ENCODE results near the gene ORC4.
A peak's percentile ranks its signal among the peaks of the same experiment; 100 is the strongest.

Gene ORC4

DNA sequence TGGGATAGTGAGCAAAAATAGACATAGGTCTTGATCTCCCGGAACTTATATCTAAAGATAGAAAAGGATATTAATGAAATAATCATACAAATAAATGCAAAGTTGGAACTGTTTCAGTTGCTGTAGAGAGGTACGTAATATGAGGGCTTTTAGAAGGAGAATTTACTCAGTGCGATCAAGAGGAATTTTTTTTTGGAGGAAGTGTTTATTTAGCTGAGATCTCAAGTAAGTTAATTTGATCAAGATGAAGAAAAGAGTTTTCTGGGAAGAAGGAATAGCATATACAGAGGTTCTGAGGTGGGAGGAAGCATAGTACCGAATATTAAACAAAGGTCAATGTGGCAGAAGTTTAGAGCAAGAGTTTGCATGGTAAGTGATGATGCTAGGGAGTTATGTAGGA lies 11.7 kb upstream of the ORC4 start:
- Histone ChIP-seq H3K79me1 (replicated peaks; ENCODE audit: low read length, poor library complexity, severe bottlenecking) (peaks cover 5% of the 10 kb centered on the region), H3K4ac (ENCODE audit: low read depth in 1 of 2, low read length in 2 of 2) (no peak overlapping the region), H4K91ac (ENCODE audit: low read length) (no peak overlapping the region), H2BK5ac (ENCODE audit: low read depth, low read length, poor library complexity, severe bottlenecking) (no peak overlapping the region), H2BK12ac (ENCODE audit: low read length in 2 of 2) (no peak overlapping the region), H3K4me3 (ENCODE audit: insufficient read depth in 1 of 2, low read depth in 1 of 2, low read length in 2 of 2) (no peak overlapping the region), H3K14ac (ENCODE audit: low read length in 2 of 2) (no peak overlapping the region), H2BK120ac (ENCODE audit: low read depth, low read length) (no peak overlapping the region), H3K36me3 (ENCODE audit: control insufficient read depth in 1 of 2, insufficient read depth in 2 of 2, low read depth in 1 of 2, low read length in 2 of 2) (peaks cover 0 to 5% of the 10 kb centered on the region in 2 experiments), H2AK5ac (ENCODE audit: low read length, severe bottlenecking) (no peak overlapping the region), H3K4me1 (ENCODE audit: control insufficient read depth, insufficient read depth, low read depth, low read length) (no peaks in the 10 kb centered on the region), H3K4me2 (ENCODE audit: low read length, poor library complexity, severe bottlenecking) (no peak overlapping the region), H3K27me3 (ENCODE audit: control insufficient read depth in 1 of 2, insufficient read depth in 1 of 2, low read length in 2 of 2) (no peaks in the 10 kb centered on the region), H3K9me3 (ENCODE audit: control insufficient read depth, low read length) (no peaks in the 10 kb centered on the region), H4K8ac (ENCODE audit: low read length) (no peak overlapping the region), H3K23ac (ENCODE audit: low read length in 2 of 2) (no peak overlapping the region), H3K9ac (ENCODE audit: low read length) (no peak overlapping the region), H2AFZ (ENCODE audit: low read depth, low read length) (no peak overlapping the region), H3K18ac (ENCODE audit: low read depth in 1 of 2, low read length in 2 of 2) (no peak overlapping the region), H3K27ac (ENCODE audit: low read length, poor library complexity, severe bottlenecking) (no peak overlapping the region), H2BK15ac (ENCODE audit: low read depth, poor library complexity, severe bottlenecking) (no peak overlapping the region)
- no peak for DNase-seq
- WGBS, result 98% methylated on average over 3 of the region's 4 CpGs

DNA sequence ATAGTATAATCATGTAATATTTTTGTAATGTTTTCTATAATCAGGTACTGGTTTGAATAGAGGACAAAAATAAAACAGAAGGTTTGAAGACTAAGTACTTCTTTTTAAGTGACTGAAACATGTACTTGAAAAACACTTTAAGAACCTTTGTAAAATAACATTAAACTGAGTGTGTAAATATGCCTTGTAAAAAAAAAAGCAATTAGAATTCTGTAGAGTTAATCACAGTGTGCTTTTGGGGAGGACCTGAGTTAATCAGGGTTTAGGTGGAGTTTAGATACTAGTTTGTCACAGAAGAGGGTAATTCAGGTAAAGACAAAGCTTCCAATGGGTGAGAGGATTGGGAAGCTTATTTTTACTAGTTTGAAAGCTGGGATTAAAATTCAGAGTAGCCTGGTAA lies 10.6 kb upstream of the ORC4 start:
- no peak overlapping the region for H3K4me2 ChIP-seq (ENCODE audit: low read length, poor library complexity, severe bottlenecking)
- peaks cover 1% of the 10 kb centered on the region for H3K4me1 ChIP-seq (ENCODE audit: control insufficient read depth, insufficient read depth, low read depth, low read length)
- no peak overlapping the region for H2BK120ac ChIP-seq (ENCODE audit: low read depth, low read length)
- no peaks in the 10 kb centered on the region for H3K9me3 ChIP-seq (ENCODE audit: control insufficient read depth, low read length)
- no peak overlapping the region for H4K8ac ChIP-seq (ENCODE audit: low read length)
- no peaks in the 10 kb centered on the region for H3K27me3 ChIP-seq (ENCODE audit: control insufficient read depth in 1 of 2, insufficient read depth in 1 of 2, low read length in 2 of 2)
- no peak overlapping the region for H4K91ac ChIP-seq (ENCODE audit: low read length)
- no peak overlapping the region for H3K18ac ChIP-seq (ENCODE audit: low read depth in 1 of 2, low read length in 2 of 2)
- H3K9ac ChIP-seq (ENCODE audit: low read length), result no peak overlapping the region
- H3K4ac ChIP-seq (ENCODE audit: low read depth in 1 of 2, low read length in 2 of 2), result no peak overlapping the region
- DNase-seq, result no peak
- H3K14ac ChIP-seq (ENCODE audit: low read length in 2 of 2), result no peak overlapping the region
- H2AFZ ChIP-seq (ENCODE audit: low read depth, low read length), result no peak overlapping the region
- H2BK15ac ChIP-seq (ENCODE audit: low read depth, poor library complexity, severe bottlenecking), result no peak overlapping the region
- H2BK12ac ChIP-seq (ENCODE audit: low read length in 2 of 2), result no peak overlapping the region
- peaks cover 8% of the 10 kb centered on the region for H3K79me1 ChIP-seq (replicated peaks; ENCODE audit: low read length, poor library complexity, severe bottlenecking)
- H3K27ac ChIP-seq (ENCODE audit: low read length, poor library complexity, severe bottlenecking), result no peak overlapping the region
- no peak overlapping the region for H2BK5ac ChIP-seq (ENCODE audit: low read depth, low read length, poor library complexity, severe bottlenecking)
- H3K4me3 ChIP-seq (ENCODE audit: insufficient read depth in 1 of 2, low read depth in 1 of 2, low read length in 2 of 2), result no peak overlapping the region
- peaks cover 0 to 6% of the 10 kb centered on the region in 2 experiments for H3K36me3 ChIP-seq (ENCODE audit: control insufficient read depth in 1 of 2, insufficient read depth in 2 of 2, low read depth in 1 of 2, low read length in 2 of 2)
- no peak overlapping the region for H2AK5ac ChIP-seq (ENCODE audit: low read length, severe bottlenecking)
- H3K23ac ChIP-seq (ENCODE audit: low read length in 2 of 2), result no peak overlapping the region

GRCh38 chr2:148028781-148029180 lies 8.2 kb upstream of the ORC4 start:
- no peak overlapping the region for H3K9ac ChIP-seq (ENCODE audit: low read length)
- no peak overlapping the region for H4K91ac ChIP-seq (ENCODE audit: low read length)

GRCh38 chr2:148027822-148028221 lies 7.3 kb upstream of the ORC4 start:
- H3K9ac ChIP-seq (ENCODE audit: low read length), result no peak overlapping the region
- H3K14ac ChIP-seq (ENCODE audit: low read length in 2 of 2), result no peak overlapping the region
- H2BK12ac ChIP-seq (ENCODE audit: low read length in 2 of 2), result no peak overlapping the region
- H3K23ac ChIP-seq (ENCODE audit: low read length in 2 of 2), result no peak overlapping the region
- H3K27ac ChIP-seq (ENCODE audit: low read length, poor library complexity, severe bottlenecking), result no peak overlapping the region
- peaks cover 3% of the 10 kb centered on the region for H3K79me1 ChIP-seq (replicated peaks; ENCODE audit: low read length, poor library complexity, severe bottlenecking)
- no peak overlapping the region for H4K8ac ChIP-seq (ENCODE audit: low read length)
- no peak overlapping the region for H2BK5ac ChIP-seq (ENCODE audit: low read depth, low read length, poor library complexity, severe bottlenecking)
- no peak overlapping the region for H2BK15ac ChIP-seq (ENCODE audit: low read depth, poor library complexity, severe bottlenecking)
- no peak overlapping the region for H3K4me3 ChIP-seq (ENCODE audit: insufficient read depth in 1 of 2, low read depth in 1 of 2, low read length in 2 of 2)
- no peak overlapping the region for H3K4me2 ChIP-seq (ENCODE audit: low read length, poor library complexity, severe bottlenecking)
- no peak overlapping the region for H3K18ac ChIP-seq (ENCODE audit: low read depth in 1 of 2, low read length in 2 of 2)
- no peak overlapping the region for H3K4ac ChIP-seq (ENCODE audit: low read depth in 1 of 2, low read length in 2 of 2)
- H2BK120ac ChIP-seq (ENCODE audit: low read depth, low read length), result no peak overlapping the region
- peaks cover 0 to 7% of the 10 kb centered on the region in 2 experiments for H3K36me3 ChIP-seq (ENCODE audit: control insufficient read depth in 1 of 2, insufficient read depth in 2 of 2, low read depth in 1 of 2, low read length in 2 of 2)
- H3K4me1 ChIP-seq (ENCODE audit: control insufficient read depth, insufficient read depth, low read depth, low read length), result peaks cover 1% of the 10 kb centered on the region
- no peak for DNase-seq
- H3K27me3 ChIP-seq (ENCODE audit: control insufficient read depth in 1 of 2, insufficient read depth in 1 of 2, low read length in 2 of 2), result no peaks in the 10 kb centered on the region
- H2AK5ac ChIP-seq (ENCODE audit: low read length, severe bottlenecking), result no peak overlapping the region
- H4K91ac ChIP-seq (ENCODE audit: low read length), result no peak overlapping the region
- no CpG with 5 or more reads among the region's 1 CpG for WGBS
- H2AFZ ChIP-seq (ENCODE audit: low read depth, low read length), result no peak overlapping the region
- H3K9me3 ChIP-seq (ENCODE audit: control insufficient read depth, low read length), result no peaks in the 10 kb centered on the region

More at GRCh38 chr2:148028781-148029180, 8.2 kb upstream of the ORC4 start:
- Histone ChIP-seq H2BK120ac (ENCODE audit: low read depth, low read length) (no peak overlapping the region), H3K4ac (ENCODE audit: low read depth in 1 of 2, low read length in 2 of 2) (no peak overlapping the region), H2BK15ac (ENCODE audit: low read depth, poor library complexity, severe bottlenecking) (no peak overlapping the region), H3K4me2 (ENCODE audit: low read length, poor library complexity, severe bottlenecking) (no peak overlapping the region), H2AFZ (ENCODE audit: low read depth, low read length) (no peak overlapping the region), H4K8ac (ENCODE audit: low read length) (no peak overlapping the region), H3K14ac (ENCODE audit: low read length in 2 of 2) (no peak overlapping the region), H3K27me3 (ENCODE audit: control insufficient read depth in 1 of 2, insufficient read depth in 1 of 2, low read length in 2 of 2) (no peaks in the 10 kb centered on the region), H3K4me3 (ENCODE audit: insufficient read depth in 1 of 2, low read depth in 1 of 2, low read length in 2 of 2) (no peak overlapping the region), H2BK5ac (ENCODE audit: low read depth, low read length, poor library complexity, severe bottlenecking) (no peak overlapping the region), H3K27ac (ENCODE audit: low read length, poor library complexity, severe bottlenecking) (no peak overlapping the region), H3K79me1 (replicated peaks; ENCODE audit: low read length, poor library complexity, severe bottlenecking) (peaks cover 4% of the 10 kb centered on the region), H3K18ac (ENCODE audit: low read depth in 1 of 2, low read length in 2 of 2) (no peak overlapping the region), H2BK12ac (ENCODE audit: low read length in 2 of 2) (no peak overlapping the region), H3K23ac (ENCODE audit: low read length in 2 of 2) (no peak overlapping the region), H3K9me3 (ENCODE audit: control insufficient read depth, low read length) (no peaks in the 10 kb centered on the region), H2AK5ac (ENCODE audit: low read length, severe bottlenecking) (no peak overlapping the region), H3K36me3 (ENCODE audit: control insufficient read depth in 1 of 2, insufficient read depth in 2 of 2, low read depth in 1 of 2, low read length in 2 of 2) (peaks cover 0 to 7% of the 10 kb centered on the region in 2 experiments), H3K4me1 (ENCODE audit: control insufficient read depth, insufficient read depth, low read depth, low read length) (peaks cover 1% of the 10 kb centered on the region)
- WGBS, result no CpG with 5 or more reads among the region's 1 CpG
- peak; percentile 23 for DNase-seq
